Glutamatergic neuron (in vitro differentiated cells): ENCODE measurements around the gene PGLYRP3. TPM values are rescaled to one million over a fixed set of nuclear protein-coding genes. Genes with fewer than 3 reads are reported as not detected.

Source experiments
- DNase-seq: peaks from one replicate; pipeline ENCODE4 v3.0.0; 2022
- H3K27ac Mint-ChIP-seq: one replicate; pipeline ENCODE4 v1.8.0; 2020; ENCODE audit warnings: mild to moderate bottlenecking, mixed read lengths, inconsistent platforms; ENCODE audit not compliant: unreplicated experiment
- H3K27me3 Mint-ChIP-seq: one replicate; pipeline ENCODE4 v1.8.0; 2020; ENCODE audit warnings: mild to moderate bottlenecking, moderate library complexity, mixed read lengths, inconsistent platforms; ENCODE audit not compliant: unreplicated experiment
- H3K36me3 Mint-ChIP-seq: one replicate; pipeline ENCODE4 v1.8.0; 2020; ENCODE audit warnings: mild to moderate bottlenecking, mixed read lengths, inconsistent platforms; ENCODE audit not compliant: unreplicated experiment
- H3K4me1 Mint-ChIP-seq: one replicate; pipeline ENCODE4 v1.8.0; 2020; ENCODE audit warnings: mild to moderate bottlenecking, low read depth, mixed read lengths, inconsistent platforms; ENCODE audit not compliant: unreplicated experiment
- H3K4me3 Mint-ChIP-seq: one replicate; pipeline ENCODE4 v1.8.0; 2020; ENCODE audit warnings: mild to moderate bottlenecking, mixed read lengths, inconsistent platforms; ENCODE audit not compliant: unreplicated experiment
- H3K9me3 Mint-ChIP-seq: one replicate; pipeline ENCODE4 v1.8.0; 2020; ENCODE audit warnings: mild to moderate bottlenecking, moderate library complexity, mixed read lengths, inconsistent platforms; ENCODE audit not compliant: unreplicated experiment
- CTCF ChIP-seq: fragments of 200-600 bp; sonication (generic); IDR thresholded peaks from one replicate; pipeline ENCODE4 v1.5.0; 2021; ENCODE audit not compliant: partially characterized antibody, unreplicated experiment
- total RNA-seq: library from RNA; stranded (reverse); fragmentation: NEBNext Ultra II Directional; extraction: Animal tissue kit (Norgen Biotek cat#: 25700); gene quantifications from one replicate; pipeline ENCODE4 v1.2.1, GENCODE V29; 2021; ENCODE audit not compliant: unreplicated experiment

PGLYRP3 gene
- total RNA-seq, 1 donor from 2014 or later, result not detected

GRCh38 chr1:153265457-153265856, 47.3 kb downstream of the PGLYRP3 start:
- Mint-ChIP-seq H3K9me3 (peaks cover 6% of the 10 kb centered on the region), H3K27ac (no peak overlapping the region)

GRCh38 chr1:153262462-153263157, 50.1 kb downstream of the PGLYRP3 start:
- no peak for TF ChIP-seq CTCF
- Mint-ChIP-seq H3K36me3 (peaks cover 5% of the 10 kb centered on the region), H3K4me1 (peaks cover 9% of the 10 kb centered on the region), H3K9me3 (peaks cover 10% of the 10 kb centered on the region), H3K27me3 (peaks cover 17% of the 10 kb centered on the region), H3K4me3 (peak overlapping the region; percentile 89), H3K27ac (no peak overlapping the region)
- no peak for DNase-seq

More at GRCh38 chr1:153265457-153265856, 47.3 kb downstream of the PGLYRP3 start:
- TF ChIP-seq CTCF, result peak; percentile 63
- Mint-ChIP-seq H3K4me3 (no peak overlapping the region), H3K4me1 (peaks cover 8% of the 10 kb centered on the region), H3K36me3 (peaks cover 1% of the 10 kb centered on the region), H3K27me3 (peaks cover 9% of the 10 kb centered on the region)
- DNase-seq, result no peak

GRCh38 chr1:153262070-153262366, 50.7 kb downstream of the PGLYRP3 start:
- H3K9me3 Mint-ChIP-seq, result peaks cover 10% of the 10 kb centered on the region
- peak overlapping the region; percentile 89 for H3K4me3 Mint-ChIP-seq
- TF ChIP-seq CTCF, result no peak
- peaks cover 9% of the 10 kb centered on the region for H3K4me1 Mint-ChIP-seq
- DNase-seq, result no peak
- peak overlapping the region; percentile 56 for H3K27ac Mint-ChIP-seq
- H3K27me3 Mint-ChIP-seq, result peaks cover 17% of the 10 kb centered on the region
- H3K36me3 Mint-ChIP-seq, result peaks cover 5% of the 10 kb centered on the region

- H3K4me3 Mint-ChIP-seq, result peak overlapping the region; percentile 89
- peaks cover 10% of the 10 kb centered on the region for H3K9me3 Mint-ChIP-seq
- TF ChIP-seq CTCF, result no peak
- H3K27me3 Mint-ChIP-seq, result peaks cover 17% of the 10 kb centered on the region
- H3K27ac Mint-ChIP-seq, result peak overlapping the region; percentile 56
- H3K4me1 Mint-ChIP-seq, result peaks cover 9% of the 10 kb centered on the region
- peaks cover 5% of the 10 kb centered on the region for H3K36me3 Mint-ChIP-seq
- DNase-seq, result peak; percentile 68
Measured at GRCh38 chr1:153261281-153262069, 51.3 kb downstream of the PGLYRP3 start.
